GM12865 (cell line): ENCODE data around the gene RTKN2.

ENCODE experiments used
- DNase-seq: peaks from one replicate; pipeline ENCODE4 v3.0.0; 2010; ENCODE audit warnings: low read depth
- H3K4me3 ChIP-seq: 2 replicates; pipeline ENCODE4 v1.5.1; 2011; ENCODE audit warnings: mild to moderate bottlenecking, low read depth, low read length, control low read depth
- CTCF ChIP-seq: IDR thresholded peaks from 2 replicates; pipeline ENCODE4 v1.5.1; 2011; ENCODE audit warnings: low read length, control low read depth, low read depth, inconsistent platforms; ENCODE audit not compliant: insufficient read depth; ENCODE audit errors: missing control alignments

The RTKN2 gene

GRCh38 chr10:62230344-62231121, 38.1 kb downstream of the RTKN2 start:
- no peak for DNase-seq
- H3K4me3 ChIP-seq = no peak overlapping the region

GRCh38 chr10:62225362-62225761, 43.3 kb downstream of the RTKN2 start:
- no peak overlapping the region for H3K4me3 ChIP-seq
- no peak for TF ChIP-seq CTCF
- DNase-seq = no peak

More at GRCh38 chr10:62230344-62231121, 38.1 kb downstream of the RTKN2 start:
- no peak for TF ChIP-seq CTCF

- no peak for TF ChIP-seq CTCF
- no peak for DNase-seq
Measured at GRCh38 chr10:62224606-62225005, 44.0 kb downstream of the RTKN2 start.

GRCh38 chr10:62217683-62218082, 51.0 kb downstream of the RTKN2 start:
- no peak for TF ChIP-seq CTCF
- no peak for DNase-seq
- no peak overlapping the region for H3K4me3 ChIP-seq

More at GRCh38 chr10:62224606-62225005, 44.0 kb downstream of the RTKN2 start:
- H3K4me3 ChIP-seq = no peak overlapping the region

GRCh38 chr10:62214364-62214874, 54.2 kb downstream of the RTKN2 start:
- no peak for DNase-seq

GRCh38 chr10:62205750-62206399, 62.8 kb downstream of the RTKN2 start:
- no peak for TF ChIP-seq CTCF

More at GRCh38 chr10:62214364-62214874, 54.2 kb downstream of the RTKN2 start:
- no peak for TF ChIP-seq CTCF
- H3K4me3 ChIP-seq = no peak overlapping the region

More at GRCh38 chr10:62205750-62206399, 62.8 kb downstream of the RTKN2 start:
- no peak for DNase-seq
- H3K4me3 ChIP-seq = no peak overlapping the region
